Measurements from ENCODE around the gene NT5DC3.
"Not testable (repeated sequence)": the region's sequence is repeated elsewhere in the genome, so short reads cannot be mapped to it uniquely, and the experiment has no call there.

Gene NT5DC3

GRCh38 chr12:103832048-103832997 is 8.7 kb downstream of the NT5DC3 start:
- no peak for DNase-seq (ENCODE audit: low spot score)

DNA sequence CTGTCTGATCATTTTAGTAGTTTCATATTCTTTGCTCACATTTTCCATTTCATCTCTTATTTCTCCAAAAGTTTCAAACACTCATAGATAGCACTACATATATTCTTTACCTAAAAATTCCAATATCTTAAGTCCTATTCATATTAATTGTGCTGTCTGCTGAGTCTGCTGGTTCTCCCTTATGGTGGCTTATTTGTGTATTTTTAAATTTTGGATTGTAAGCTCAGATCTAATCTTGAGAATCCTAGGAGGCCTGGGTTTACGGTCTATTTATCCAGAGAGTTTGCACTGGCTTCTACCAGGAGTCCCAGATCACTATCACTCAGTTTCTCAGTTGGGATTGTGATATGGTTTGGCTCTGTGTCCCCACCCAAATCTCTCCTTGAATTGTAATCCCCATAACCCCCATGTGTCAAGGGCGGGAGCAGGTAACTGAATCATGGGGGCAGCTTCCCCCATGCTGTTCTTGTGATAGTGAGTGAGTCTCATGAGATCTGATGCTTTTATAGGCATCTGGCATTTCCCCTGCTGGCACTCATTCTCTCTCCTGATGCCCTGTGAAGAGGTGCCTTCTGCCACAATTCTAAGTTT is 10.2 kb downstream of the NT5DC3 start:
- no peak for DNase-seq (ENCODE audit: low spot score)

DNA sequence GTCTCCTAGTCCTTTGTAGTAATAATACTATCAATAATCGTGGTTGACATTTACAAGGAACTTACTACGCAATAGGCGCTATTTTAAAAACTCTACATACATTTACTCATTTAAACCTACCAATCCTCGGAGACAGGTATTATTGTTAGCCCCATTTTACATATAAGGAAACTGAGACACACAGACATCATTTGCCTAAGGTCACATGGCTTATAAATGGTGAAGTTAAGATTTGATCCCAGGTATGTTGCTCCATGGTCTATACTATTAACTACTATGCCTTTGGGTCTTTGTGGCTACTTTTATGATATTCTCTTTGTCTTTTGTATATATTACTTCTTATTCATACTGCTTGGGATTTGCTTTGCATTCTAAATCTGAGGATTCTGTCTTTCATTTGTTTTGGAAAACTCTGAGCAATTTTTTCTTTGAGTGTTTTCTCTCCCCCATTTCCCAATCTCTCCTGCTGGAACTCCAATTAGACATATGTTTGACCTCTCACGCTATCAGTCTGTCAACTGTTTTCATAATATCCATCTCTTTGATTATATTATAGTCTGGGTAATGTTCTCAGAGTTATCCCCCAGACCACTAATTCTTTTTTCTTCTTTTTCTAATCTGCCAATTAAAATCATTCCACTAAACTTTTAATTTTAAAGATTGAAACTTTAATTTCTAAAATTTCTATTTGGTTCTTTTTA is 10.9 kb downstream of the NT5DC3 start:
- no peak for DNase-seq (ENCODE audit: low spot score)

- no peak for DNase-seq (ENCODE audit: low spot score)
These were observed 11.9 kb downstream of the NT5DC3 start for GRCh38 chr12:103829092-103829491.

GRCh38 chr12:103827911-103828391 is 13.1 kb downstream of the NT5DC3 start:
- no peak for DNase-seq (ENCODE audit: low spot score)

DNA sequence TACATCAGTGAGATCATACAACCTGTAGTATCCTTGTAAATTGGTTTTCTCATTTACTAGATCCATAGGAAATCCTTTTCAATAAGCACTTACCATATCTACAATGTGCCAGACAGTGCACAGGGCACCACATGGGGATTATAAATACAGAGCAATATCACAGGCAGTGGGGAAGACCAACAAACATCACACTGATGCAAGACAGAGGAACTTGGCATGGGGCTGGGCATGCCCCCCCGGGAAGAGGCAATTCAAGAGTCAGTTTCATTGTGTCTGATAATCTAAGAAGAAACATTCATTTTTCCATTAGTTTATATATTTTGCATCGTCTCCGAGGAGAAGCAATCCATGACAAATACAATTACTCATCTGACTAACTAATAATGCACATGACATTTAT is 16.2 kb downstream of the NT5DC3 start:
- no peak for DNase-seq (ENCODE audit: low spot score)

- no peak for DNase-seq (ENCODE audit: low spot score)
These were observed 16.7 kb downstream of the NT5DC3 start for GRCh38 chr12:103824290-103824689.

DNA sequence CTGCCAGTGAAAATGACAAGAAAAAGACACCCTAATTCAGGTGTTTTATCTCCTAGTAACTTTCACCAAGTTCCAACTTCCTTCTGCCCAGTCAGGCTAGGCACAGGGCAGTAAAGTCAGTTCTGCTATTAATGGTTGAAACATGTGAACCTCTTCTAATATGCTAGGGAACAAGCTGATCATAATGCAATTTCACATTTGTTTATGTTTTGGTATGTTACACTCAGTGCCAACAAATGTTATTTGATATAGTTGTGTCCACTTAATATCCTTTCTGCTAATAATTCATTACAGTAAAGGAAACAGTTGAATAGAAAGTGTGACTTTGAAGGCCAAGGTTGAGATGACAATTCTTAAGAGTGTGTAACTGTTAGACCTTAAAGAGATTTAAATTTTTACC is 17.2 kb downstream of the NT5DC3 start:
- no peak for DNase-seq (ENCODE audit: low spot score)

DNA sequence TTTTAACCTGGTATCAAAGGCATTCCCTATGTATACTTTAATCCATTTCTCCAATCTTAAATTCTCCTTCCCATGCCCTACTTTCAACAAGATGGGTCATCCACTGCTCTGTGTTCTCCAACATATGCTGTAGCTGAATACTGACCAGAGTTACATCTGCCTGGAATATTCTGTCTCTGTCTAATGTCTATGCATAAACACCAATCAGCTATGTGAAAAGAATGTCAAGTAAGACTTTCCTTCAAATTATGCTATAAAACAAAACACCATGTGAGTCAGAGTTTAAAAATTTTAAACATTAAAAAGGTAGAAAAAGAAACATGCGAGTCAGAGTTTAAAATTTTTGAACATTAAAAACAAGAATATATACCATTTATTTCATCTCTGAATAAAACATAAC is 19.3 kb downstream of the NT5DC3 start:
- DNase-seq (ENCODE audit: low spot score) = no peak

- DNase-seq (ENCODE audit: low spot score) = no peak
These were observed 20.0 kb downstream of the NT5DC3 start for GRCh38 chr12:103820881-103821489.

- no peak for DNase-seq (ENCODE audit: low spot score)
These were observed 20.7 kb downstream of the NT5DC3 start for GRCh38 chr12:103820361-103820760.

DNA sequence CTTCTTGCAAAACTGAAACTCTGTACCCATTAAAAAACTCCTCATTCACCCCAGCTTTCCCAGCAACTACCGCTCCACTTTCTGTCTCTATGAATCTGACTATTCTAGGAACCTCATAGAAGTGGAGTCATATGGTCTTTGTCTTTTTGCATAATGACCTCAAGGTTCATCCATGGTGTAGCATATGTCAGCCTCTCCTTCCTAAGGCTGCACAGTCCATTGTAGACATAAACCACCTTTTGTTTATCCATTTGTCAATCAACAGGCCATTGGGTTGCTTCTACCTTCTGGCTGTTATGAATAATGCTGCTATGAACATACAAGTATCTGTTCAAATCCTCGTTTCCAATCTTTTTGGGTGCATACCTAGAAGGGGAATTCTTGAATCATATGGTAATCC is 21.1 kb downstream of the NT5DC3 start:
- DNase-seq (ENCODE audit: low spot score) = no peak

DNA sequence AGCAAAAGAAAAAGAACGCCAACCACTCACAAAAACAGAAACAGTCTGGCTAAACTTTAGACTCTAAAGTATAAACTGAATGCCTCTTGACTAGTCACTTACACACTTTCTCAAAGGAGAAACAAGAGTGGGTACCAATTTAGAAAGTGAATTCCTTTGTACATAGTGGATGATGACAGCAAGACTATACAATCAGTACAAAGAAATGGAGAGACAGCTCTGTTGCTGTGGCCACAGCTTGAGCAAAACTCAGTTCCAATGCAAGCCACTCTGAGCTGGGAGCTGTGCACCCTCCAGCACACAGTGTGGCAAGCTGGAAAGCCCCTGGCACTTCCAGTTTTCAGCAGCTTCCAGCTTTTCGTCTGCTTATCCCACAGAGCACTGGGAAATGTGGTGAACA is 21.7 kb downstream of the NT5DC3 start:
- DNase-seq (ENCODE audit: low spot score) = no peak

GRCh38 chr12:103817791-103818190 is 23.2 kb downstream of the NT5DC3 start:
- DNase-seq (ENCODE audit: low spot score) = no peak

GRCh38 chr12:103816663-103817062 is 24.4 kb downstream of the NT5DC3 start:
- no peak for DNase-seq (ENCODE audit: low spot score)

- DNase-seq (ENCODE audit: low spot score) = no peak
These were observed 26.6 kb downstream of the NT5DC3 start for GRCh38 chr12:103814436-103814835.

GRCh38 chr12:103813949-103814348 is 27.1 kb downstream of the NT5DC3 start:
- no peak for DNase-seq (ENCODE audit: low spot score)

DNA sequence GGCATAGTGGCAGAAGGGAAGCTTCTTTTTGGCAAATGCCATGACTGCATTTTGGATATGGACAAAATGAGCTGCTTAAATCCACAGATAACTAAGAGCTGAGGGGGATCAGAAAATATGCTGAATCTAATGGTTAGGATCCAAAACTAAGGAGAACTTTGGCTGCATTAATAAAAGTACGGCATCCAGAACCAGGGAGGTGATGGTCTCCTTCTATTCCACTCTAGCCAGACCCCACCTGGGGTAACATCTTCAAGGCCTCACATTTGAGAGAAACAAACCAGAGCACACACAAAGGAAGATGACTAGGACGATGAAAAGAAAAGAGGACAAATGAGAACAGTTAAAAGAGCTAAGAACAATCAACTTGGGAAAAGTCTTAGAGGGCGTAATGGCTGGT is 27.6 kb downstream of the NT5DC3 start:
- no peak for DNase-seq (ENCODE audit: low spot score)

GRCh38 chr12:103812789-103813188 is 28.2 kb downstream of the NT5DC3 start:
- DNase-seq (ENCODE audit: low spot score) = no peak

- no peak for DNase-seq (ENCODE audit: low spot score)
These were observed 29.2 kb downstream of the NT5DC3 start for GRCh38 chr12:103811791-103812190.

DNA sequence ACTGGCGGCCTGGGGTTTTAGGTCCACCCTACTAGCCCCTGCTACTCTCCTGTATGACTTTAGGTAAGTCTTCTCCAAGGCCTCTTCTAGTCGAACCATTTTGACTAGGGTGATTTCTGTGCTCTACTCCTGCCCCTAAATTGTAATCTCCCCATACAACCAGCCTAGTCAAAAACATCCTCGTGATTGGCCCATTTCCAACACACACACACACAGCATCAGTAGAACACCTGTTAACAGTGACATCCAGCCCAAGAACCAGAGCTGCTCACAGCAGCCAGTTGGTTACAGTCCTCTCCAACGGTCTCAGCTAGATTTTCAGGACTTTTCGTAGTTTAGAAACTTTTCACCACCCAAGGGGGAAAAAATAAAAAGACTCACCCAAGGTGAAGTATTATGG is 30.9 kb downstream of the NT5DC3 start:
- no peak for DNase-seq (ENCODE audit: low spot score)

DNA sequence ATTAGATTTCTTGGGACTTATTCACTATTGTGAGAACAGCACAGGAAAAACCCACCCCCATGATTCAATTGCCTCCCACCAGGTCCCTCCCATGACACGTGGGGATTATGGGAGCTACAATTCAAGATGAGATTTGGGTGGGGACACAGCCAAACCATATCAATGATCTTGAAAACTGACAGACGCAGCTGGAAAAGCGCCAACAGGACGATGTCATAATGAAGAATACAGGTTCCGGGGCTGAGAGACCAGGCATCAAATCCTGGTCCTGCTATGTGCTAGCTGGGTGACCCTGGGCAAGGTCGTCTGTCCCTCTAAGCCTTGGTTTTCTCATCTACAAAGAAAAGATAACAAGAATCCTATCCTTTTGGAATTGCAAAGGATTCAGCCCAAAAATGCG is 31.4 kb downstream of the NT5DC3 start:
- DNase-seq (ENCODE audit: low spot score) = not testable (repeated sequence)

Data from activated CD4-positive, alpha-beta T cell treated with anti-CD3 and anti-CD28 coated beads, Interleukin-2, Interleukin-4, amounts not matched to agents 100 ng/mL and 50 ng/mL, durations not matched to agents 16 hours and 8 hours (primary cell).